GM12864 (cell line): Measurements from ENCODE around the gene CROCC.
"Not testable (repeated sequence)": the region's sequence is repeated elsewhere in the genome, so short reads cannot be mapped to it uniquely, and the experiment has no call there.

Experiments
- DNase-seq: peaks from one replicate; pipeline ENCODE4 v3.0.0-alpha.2; 2011; ENCODE audit warnings: low read depth
- H3K4me3 ChIP-seq: 2 replicates; pipeline ENCODE4 v1.5.1; 2011; ENCODE audit warnings: mild to moderate bottlenecking, low read depth, low read length, control low read depth
- TF ChIP-seq, protein P1 (sequence below): IDR thresholded peaks from 2 replicates; pipeline ENCODE4 v1.5.1; 2011; ENCODE audit warnings: low read depth, mild to moderate bottlenecking, moderate library complexity, low read length, control low read depth, inconsistent platforms; ENCODE audit errors: missing control alignments

Gene CROCC

DNA sequence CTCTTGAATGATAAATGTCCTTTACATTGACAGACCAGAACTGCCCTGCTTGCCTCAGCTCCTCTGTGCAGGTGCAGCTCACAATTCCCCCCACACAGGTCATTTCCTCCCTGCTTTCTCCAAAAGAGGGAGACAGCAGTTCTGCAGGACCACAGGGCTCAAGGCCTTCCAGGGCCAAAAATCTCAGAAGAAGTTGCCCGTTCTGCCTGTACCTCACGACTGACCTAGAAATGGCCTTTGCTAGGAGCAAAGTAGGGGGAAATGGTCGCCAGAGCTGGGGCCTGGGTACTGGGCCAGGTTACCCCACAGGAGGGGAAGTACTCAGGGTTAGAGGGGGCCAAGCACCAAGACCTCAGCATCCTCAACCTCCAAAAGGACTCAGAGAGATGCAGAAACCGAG lies 14.9 kb upstream of the CROCC start:
- TF ChIP-seq, protein P1, sequence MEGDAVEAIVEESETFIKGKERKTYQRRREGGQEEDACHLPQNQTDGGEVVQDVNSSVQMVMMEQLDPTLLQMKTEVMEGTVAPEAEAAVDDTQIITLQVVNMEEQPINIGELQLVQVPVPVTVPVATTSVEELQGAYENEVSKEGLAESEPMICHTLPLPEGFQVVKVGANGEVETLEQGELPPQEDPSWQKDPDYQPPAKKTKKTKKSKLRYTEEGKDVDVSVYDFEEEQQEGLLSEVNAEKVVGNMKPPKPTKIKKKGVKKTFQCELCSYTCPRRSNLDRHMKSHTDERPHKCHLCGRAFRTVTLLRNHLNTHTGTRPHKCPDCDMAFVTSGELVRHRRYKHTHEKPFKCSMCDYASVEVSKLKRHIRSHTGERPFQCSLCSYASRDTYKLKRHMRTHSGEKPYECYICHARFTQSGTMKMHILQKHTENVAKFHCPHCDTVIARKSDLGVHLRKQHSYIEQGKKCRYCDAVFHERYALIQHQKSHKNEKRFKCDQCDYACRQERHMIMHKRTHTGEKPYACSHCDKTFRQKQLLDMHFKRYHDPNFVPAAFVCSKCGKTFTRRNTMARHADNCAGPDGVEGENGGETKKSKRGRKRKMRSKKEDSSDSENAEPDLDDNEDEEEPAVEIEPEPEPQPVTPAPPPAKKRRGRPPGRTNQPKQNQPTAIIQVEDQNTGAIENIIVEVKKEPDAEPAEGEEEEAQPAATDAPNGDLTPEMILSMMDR, result no peak
- no peak for DNase-seq

DNA sequence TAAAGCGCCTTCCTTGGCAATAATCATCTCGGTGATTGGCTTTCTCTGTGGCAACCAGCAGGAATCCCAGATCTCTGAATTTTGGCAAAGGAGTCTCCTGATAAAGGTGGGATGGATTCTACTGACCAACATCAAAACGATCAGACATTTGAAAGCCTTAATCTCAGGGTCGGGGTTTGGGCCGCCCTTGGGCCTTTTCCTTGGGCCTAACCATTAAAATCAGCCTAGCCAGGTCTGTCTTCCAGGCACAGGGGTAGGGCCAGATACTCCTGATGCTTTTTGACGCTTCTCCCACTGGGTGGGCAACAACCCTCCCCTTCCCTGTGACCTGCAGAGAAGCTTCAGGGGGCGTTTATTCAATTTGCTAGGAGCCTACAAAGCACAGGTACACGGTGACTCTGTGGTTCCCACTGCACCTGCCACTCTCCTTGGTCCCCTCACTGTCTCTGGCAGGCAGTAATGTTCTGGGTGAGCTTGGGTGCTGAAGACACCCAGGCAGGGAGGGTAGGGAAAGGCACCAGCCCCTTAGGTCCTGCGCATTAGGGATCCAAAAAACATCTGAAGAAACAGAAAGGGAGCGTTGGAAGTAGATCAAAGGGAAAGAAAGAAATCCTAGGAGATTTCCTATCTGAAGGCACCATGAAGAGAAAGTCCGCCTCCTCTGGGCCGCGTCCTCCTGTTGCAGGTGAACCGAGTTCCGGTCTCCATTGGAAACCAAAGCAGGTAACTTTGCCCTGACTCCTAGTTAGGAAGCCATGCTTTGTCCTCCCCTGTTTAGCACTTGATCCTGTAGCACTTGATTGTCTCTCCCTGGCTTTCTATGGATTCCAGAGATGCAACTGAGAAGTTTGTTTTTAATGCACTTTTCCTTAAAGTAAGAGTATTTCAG lies 13.6 kb upstream of the CROCC start:
- DNase-seq, result no peak
- H3K4me3 ChIP-seq, result no peak overlapping the region
- TF ChIP-seq, protein P1, result no peak

More for the DNA sequence above, 14.9 kb upstream of the CROCC start:
- H3K4me3 ChIP-seq, result no peak overlapping the region

DNA sequence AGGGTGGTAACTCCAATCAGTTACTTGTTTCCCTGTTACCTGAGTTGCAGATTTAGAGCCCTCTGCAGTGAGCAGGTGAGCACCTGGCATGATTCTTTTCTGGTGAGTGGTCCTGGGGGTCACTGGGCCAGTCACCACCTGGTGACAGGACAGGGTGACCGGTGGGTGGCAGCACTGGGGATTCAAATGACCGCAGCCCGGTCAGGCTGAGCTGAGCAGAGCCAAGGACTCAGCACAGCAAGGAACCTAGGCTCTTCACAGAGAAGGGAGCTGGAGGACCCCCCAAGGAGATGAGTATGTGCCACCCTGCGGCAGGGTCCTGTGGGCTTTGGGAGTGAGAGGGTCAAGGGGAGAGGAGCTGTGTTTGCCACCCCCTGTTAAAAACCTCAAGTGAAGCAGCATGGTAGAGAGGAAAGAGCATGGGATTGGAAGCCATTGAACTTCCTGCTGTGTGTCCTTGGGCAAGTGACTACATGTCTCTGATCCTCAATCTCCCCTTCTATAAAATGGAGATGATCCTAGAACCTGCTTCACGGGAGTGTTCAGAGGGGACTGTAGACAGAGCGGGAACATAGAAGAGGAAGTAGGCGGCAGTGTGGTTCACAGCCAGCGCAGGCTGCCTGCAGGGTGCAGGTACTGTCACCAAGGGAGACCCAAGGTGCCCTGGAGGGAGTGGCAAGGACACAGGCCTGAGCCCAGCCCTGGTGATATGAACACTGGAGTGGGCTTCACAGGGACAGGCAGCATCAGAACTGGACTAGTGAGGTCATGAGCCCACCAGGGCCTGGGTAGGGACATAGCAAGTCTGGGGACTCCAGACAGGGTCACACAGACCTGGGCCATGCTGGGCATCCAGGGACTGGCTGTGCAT lies 9.6 kb upstream of the CROCC start:
- not testable (repeated sequence) for DNase-seq, H3K4me3 ChIP-seq

DNA sequence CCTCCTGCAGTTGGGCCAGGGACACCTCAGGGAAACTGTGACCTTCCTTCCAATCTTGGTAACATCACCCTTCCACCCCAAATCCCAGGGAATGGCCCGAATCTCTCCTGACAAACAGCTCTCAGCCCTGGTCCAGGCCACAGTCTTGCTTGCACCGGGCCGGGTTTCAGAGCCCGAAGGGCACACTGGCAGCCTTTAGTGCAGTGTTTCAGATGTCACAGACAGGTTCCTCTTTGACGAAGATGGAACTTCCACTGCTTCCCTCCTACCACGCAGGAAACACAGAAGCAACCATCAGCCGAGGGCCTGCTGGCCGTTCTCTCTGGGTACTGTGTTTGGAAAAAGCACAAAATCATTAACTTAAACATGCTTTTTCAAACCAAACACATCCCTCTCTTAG lies 9.0 kb upstream of the CROCC start:
- DNase-seq, H3K4me3 ChIP-seq: not testable (repeated sequence)

DNA sequence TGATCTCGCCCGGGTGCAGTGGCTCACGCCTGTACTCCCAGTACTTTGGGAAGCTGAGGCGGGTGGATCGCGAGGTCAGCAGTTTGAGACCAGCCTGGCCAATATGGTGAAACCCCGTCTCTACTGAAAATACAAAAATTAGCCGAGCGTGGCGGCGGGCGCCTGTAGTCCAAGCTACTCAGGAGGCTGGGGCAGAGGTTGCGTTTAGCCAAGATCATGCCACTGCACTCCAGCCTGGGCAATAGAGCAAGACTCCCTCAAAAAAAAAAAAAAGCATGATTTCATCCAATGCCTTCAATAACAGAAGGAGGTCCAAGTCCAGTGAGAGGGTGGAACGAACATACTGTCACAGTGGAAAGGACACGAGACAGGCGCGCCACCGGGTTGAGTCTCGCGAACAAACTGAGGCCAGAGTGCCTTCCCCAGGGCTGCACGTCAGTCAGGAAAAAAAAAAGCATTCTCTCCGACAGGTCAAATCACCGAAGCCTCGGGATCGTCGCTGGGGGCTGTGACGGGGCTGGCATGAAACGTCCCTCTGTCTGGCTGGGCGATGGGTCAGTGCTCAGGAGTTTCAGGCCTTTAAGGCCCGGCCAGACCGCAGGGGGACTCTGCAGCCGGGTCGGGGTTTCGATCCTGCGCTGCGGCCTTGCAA lies 8.4 kb upstream of the CROCC start:
- DNase-seq, result no peak
- TF ChIP-seq, protein P1, result no peak

DNA sequence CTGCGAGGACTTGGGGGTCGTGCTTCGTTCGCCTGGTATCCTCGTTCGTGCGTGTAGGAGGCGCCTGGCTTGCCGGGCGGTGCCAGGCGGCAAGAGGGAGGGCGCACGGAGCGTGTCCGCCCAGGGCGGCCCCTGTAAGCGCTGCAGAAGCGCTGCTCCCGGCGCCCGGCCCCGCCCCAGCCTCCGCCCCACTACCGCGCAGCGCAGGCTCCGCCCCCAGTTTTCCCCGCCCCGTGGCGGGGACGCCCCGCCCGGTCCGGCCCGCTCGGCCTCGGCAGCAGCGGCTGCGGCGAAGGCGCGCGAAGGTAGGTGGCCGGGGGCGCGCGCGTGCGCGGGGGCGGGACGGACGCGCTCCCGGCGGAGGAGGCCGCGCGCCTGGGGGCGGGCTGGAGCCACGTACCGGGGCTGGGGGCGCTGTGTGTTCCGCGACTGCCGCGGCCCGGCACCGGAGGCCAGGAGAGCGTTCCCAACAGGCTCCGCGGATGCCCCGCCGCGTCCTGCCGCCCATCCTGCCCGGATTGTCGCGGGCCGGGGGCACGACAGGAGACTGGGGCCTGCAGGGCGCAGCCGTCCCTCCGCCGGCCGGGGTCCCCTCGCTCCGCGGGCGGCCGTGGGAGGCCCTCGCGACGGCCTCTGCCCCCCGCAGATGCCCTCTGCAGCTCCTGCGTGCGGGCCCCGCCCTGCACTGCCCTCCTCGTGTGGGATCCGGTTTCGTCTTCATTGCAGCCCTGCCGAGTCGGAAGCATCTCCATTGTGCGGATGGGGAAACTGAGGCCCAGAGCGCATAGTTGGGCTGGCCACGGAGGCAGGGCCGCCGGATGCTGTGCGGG lies 7.7 kb upstream of the CROCC start:
- H3K4me3 ChIP-seq, result peak overlapping the region; percentile 66

More for the DNA sequence above, 8.4 kb upstream of the CROCC start:
- peak overlapping the region; percentile 60 for H3K4me3 ChIP-seq

DNA sequence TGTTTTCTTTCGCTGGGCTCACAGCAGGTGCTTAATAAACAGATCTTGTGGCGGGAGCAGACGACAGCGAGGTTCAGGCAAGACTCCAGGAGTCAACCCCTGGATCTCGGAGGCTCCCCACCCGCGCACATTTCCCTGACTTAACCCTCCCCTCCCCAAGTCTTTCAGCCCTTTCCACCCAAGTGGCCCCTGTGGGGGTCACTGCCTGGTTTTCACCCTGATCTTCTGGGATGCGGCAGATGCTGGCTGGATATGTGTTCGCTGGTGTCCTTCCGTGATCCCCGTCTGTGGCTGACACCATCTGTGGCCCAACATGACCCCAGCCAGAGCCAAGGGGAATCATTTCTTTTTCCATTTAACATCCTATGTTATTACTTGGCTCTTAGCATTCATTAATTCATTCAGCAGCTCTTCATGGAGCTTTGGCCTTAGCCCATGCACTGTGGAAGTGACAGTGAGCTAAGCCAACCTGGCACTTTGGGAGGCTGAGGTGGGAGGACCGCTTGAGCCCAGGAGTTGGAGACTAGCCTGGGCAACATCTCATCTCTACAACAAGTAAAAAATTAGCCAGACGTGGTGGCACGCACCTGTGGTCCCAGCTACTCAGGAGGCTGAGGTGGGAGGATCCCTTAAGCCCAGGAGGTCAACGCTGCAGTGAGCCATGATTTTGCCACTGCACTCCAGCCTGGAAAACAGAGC lies 6.7 kb upstream of the CROCC start:
- not testable (repeated sequence) for DNase-seq, H3K4me3 ChIP-seq

More for the DNA sequence above, 7.7 kb upstream of the CROCC start:
- DNase-seq, result peak; percentile 60
- TF ChIP-seq, protein P1, result peak; percentile 13
